Gastrocnemius medialis (tissue), 4 donors: Measurements from ENCODE around the gene DHX40.

ENCODE experiments used
- POLR2A ChIP-seq, 2 donors: fragments of 450-650 bp; IDR thresholded peaks; one replicate each; pipeline ENCODE4 v1.6.1; 2017; ENCODE audit warnings: antibody characterized with exemption in 2 of 2, mild to moderate bottlenecking in 2 of 2, moderate library complexity in 2 of 2
- TF ChIP-seq, protein P1 (sequence below), 5 experiments: fragments of 450-650 bp in 3 of 5; fragments of 200-600 bp in 2 of 5; sonication (generic) in 2 of 5; IDR thresholded peaks in 4 of 5; conservative IDR thresholded peaks in 1 of 5; 1 replicate in 4 of 5; 2 replicates in 1 of 5; pipeline ENCODE4 v1.5.1; 2016 to 2019; ENCODE audit warnings: antibody characterized with exemption in 5 of 5, mild to moderate bottlenecking in 3 of 5, moderate library complexity in 3 of 5

DNA sequence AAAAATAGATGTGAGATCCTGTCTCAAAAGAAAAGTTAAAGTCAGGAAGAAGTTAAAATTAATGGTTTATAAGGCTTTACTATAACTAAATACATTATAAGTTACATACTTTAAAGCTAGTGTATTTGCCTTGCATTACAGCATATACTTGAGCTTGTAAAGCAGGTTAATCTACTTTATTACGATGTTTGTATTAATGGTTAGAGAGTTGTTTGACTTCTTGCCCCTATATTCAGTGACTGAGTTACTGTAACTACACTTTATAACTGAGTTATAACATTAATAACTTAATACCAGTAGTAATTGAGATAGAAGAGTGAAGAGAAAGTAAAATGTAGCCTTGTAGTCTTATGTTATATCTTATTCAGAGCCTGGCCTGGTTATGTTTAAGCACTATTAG lies 77.2 kb downstream of the DHX40 start:
- TF ChIP-seq, protein P1, sequence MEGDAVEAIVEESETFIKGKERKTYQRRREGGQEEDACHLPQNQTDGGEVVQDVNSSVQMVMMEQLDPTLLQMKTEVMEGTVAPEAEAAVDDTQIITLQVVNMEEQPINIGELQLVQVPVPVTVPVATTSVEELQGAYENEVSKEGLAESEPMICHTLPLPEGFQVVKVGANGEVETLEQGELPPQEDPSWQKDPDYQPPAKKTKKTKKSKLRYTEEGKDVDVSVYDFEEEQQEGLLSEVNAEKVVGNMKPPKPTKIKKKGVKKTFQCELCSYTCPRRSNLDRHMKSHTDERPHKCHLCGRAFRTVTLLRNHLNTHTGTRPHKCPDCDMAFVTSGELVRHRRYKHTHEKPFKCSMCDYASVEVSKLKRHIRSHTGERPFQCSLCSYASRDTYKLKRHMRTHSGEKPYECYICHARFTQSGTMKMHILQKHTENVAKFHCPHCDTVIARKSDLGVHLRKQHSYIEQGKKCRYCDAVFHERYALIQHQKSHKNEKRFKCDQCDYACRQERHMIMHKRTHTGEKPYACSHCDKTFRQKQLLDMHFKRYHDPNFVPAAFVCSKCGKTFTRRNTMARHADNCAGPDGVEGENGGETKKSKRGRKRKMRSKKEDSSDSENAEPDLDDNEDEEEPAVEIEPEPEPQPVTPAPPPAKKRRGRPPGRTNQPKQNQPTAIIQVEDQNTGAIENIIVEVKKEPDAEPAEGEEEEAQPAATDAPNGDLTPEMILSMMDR (IDR thresholded peaks at IDR 0.05 in 4 of 5, conservative IDR thresholded peaks at IDR 0.05 in 1 of 5) = no peak
- TF ChIP-seq POLR2A (IDR thresholded peaks at IDR 0.05) = no peak
